ENCODE measurements around the gene GPR155.

GRCh38 chr2:174535083-174535482, 48.3 kb upstream of the GPR155 start:
- TF ChIP-seq, protein P1, sequence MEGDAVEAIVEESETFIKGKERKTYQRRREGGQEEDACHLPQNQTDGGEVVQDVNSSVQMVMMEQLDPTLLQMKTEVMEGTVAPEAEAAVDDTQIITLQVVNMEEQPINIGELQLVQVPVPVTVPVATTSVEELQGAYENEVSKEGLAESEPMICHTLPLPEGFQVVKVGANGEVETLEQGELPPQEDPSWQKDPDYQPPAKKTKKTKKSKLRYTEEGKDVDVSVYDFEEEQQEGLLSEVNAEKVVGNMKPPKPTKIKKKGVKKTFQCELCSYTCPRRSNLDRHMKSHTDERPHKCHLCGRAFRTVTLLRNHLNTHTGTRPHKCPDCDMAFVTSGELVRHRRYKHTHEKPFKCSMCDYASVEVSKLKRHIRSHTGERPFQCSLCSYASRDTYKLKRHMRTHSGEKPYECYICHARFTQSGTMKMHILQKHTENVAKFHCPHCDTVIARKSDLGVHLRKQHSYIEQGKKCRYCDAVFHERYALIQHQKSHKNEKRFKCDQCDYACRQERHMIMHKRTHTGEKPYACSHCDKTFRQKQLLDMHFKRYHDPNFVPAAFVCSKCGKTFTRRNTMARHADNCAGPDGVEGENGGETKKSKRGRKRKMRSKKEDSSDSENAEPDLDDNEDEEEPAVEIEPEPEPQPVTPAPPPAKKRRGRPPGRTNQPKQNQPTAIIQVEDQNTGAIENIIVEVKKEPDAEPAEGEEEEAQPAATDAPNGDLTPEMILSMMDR (conservative IDR thresholded peaks at IDR 0.05): no peak
- no peak for TF ChIP-seq EZH2 (IDR thresholded peaks at IDR 0.05; ENCODE audit: low read depth)

Measured in PC-9 (cell line).